Smooth muscle cell (in vitro differentiated cells): Measurements from ENCODE around the gene SOX6. TPM values are rescaled to one million over a fixed set of nuclear protein-coding genes. Genes with fewer than 3 reads are reported as not detected.
"Not testable (repeated sequence)": the region's sequence is repeated elsewhere in the genome, so short reads cannot be mapped to it uniquely, and the experiment has no call there.

Experiments used
- DNase-seq: peaks from one replicate; lab custom pipeline; 2025; ENCODE audit not compliant: unreplicated experiment; lab: John Stamatoyannopoulos, UW
- H2AFZ ChIP-seq: fragments of 200-600 bp; sonication (generic); 2 replicates; pipeline ENCODE4 v1.6.0; 2016; ENCODE audit warnings: antibody characterized with exemption, low read depth, mild to moderate bottlenecking
- H3F3A ChIP-seq: fragments of 200-600 bp; sonication (generic); 2 replicates; pipeline ENCODE4 v1.6.0; 2017; ENCODE audit warnings: antibody characterized with exemption, low read depth
- H3K27ac ChIP-seq: fragments of 200-600 bp; sonication (generic); 2 replicates; pipeline ENCODE4 v1.5.1; 2016; ENCODE audit warnings: low read depth, mild to moderate bottlenecking
- H3K27me3 ChIP-seq: fragments of 200-600 bp; sonication (generic); 2 replicates; pipeline ENCODE4 v1.6.1; 2016; ENCODE audit warnings: low read depth, mild to moderate bottlenecking
- H3K36me3 ChIP-seq: fragments of 200-600 bp; sonication (generic); 2 replicates; pipeline ENCODE4 v1.5.1; 2016; ENCODE audit warnings: low read depth
- H3K4me1 ChIP-seq: fragments of 200-600 bp; sonication (generic); 2 replicates; pipeline ENCODE4 v1.5.1; 2016; ENCODE audit warnings: low read depth
- H3K4me2 ChIP-seq: fragments of 200-600 bp; sonication (generic); 2 replicates; pipeline ENCODE4 v1.6.0; 2016; ENCODE audit warnings: mild to moderate bottlenecking
- H3K4me3 ChIP-seq: fragments of 200-600 bp; sonication (generic); 2 replicates; pipeline ENCODE4 v1.5.1; 2016; ENCODE audit warnings: mild to moderate bottlenecking
- H3K79me2 ChIP-seq: fragments of 200-600 bp; sonication (generic); 2 replicates; pipeline ENCODE4 v1.6.0; 2016; ENCODE audit warnings: low read depth, mild to moderate bottlenecking
- H3K9ac ChIP-seq: fragments of 200-600 bp; sonication (generic); 2 replicates; pipeline ENCODE4 v1.6.0; 2016; ENCODE audit warnings: low read depth
- H3K9me3 ChIP-seq: fragments of 200-600 bp; sonication (generic); replicated peaks from 2 replicates; pipeline ENCODE4 v1.5.1; 2016; ENCODE audit warnings: low read depth
- H4K20me1 ChIP-seq: fragments of 200-600 bp; sonication (generic); 2 replicates; pipeline ENCODE4 v1.6.0; 2016; ENCODE audit warnings: low read depth
- CTCF ChIP-seq: fragments of 200-600 bp; sonication (generic); IDR thresholded peaks from 2 replicates; pipeline ENCODE4 v1.5.1; 2017; ENCODE audit warnings: borderline replicate concordance, mild to moderate bottlenecking, antibody characterized with exemption; ENCODE audit not compliant: insufficient read depth, poor library complexity, severe bottlenecking
- WGBS: methylation state at CpG from one replicate; pipeline ENCODE4 v1.1.7; 2016; ENCODE audit warnings: low lambda C conversion rate; 5-methylcytosine and 5-hydroxymethylcytosine counted together
- polyA plus RNA-seq: library from polyadenylated mRNA; unstranded; fragments of >200 nt; fragmentation: Nextera tagmentation; extraction: Ambion mirVana; gene quantifications from 2 replicates; pipeline ENCODE4 v1.2.1, GENCODE V29; 2016
- total RNA-seq: library from RNA; depleted of rRNA; stranded (reverse); fragments of >200 nt; gene quantifications from 2 replicates; pipeline ENCODE4 v1.2.3, GENCODE V29; 2014

SOX6 gene
- total and polyA plus RNA-seq, 2 experiments from 2014 or later, result 11.2 to 27.6 TPM

- Histone ChIP-seq H3K36me3 (no peaks in the 10 kb centered on the region), H4K20me1 (no peaks in the 10 kb centered on the region), H3K27me3 (no peaks in the 10 kb centered on the region), H3K9ac (no peak overlapping the region), H3K9me3 (no peaks in the 10 kb centered on the region), H3K4me1 (no peaks in the 10 kb centered on the region), H3K4me2 (no peak overlapping the region), H2AFZ (no peak overlapping the region), H3K27ac (no peak overlapping the region), H3K79me2 (peaks cover 7% of the 10 kb centered on the region), H3K4me3 (no peak overlapping the region), H3F3A (no peaks in the 10 kb centered on the region)
- WGBS, result 89% methylated on average over 2 of the region's 2 CpGs
- TF ChIP-seq CTCF, result no peak
- DNase-seq, result no peak
Measured at GRCh38 chr11:16378906-16379305, 22.6 kb upstream of the SOX6 start.

GRCh38 chr11:16377746-16378145, 21.4 kb upstream of the SOX6 start:
- no peaks in the 10 kb centered on the region for H3K36me3 ChIP-seq
- no peaks in the 10 kb centered on the region for H3K4me1 ChIP-seq
- peaks cover 7% of the 10 kb centered on the region for H3K79me2 ChIP-seq
- H3F3A ChIP-seq, result no peaks in the 10 kb centered on the region
- no peak overlapping the region for H3K9ac ChIP-seq
- no peak for TF ChIP-seq CTCF
- H2AFZ ChIP-seq, result no peak overlapping the region
- H3K4me3 ChIP-seq, result no peak overlapping the region
- H3K9me3 ChIP-seq, result no peaks in the 10 kb centered on the region
- no peak for DNase-seq
- no peak overlapping the region for H3K27ac ChIP-seq
- no peaks in the 10 kb centered on the region for H4K20me1 ChIP-seq
- H3K4me2 ChIP-seq, result no peak overlapping the region
- 86% methylated on average over 5 of the region's 5 CpGs for WGBS
- H3K27me3 ChIP-seq, result no peaks in the 10 kb centered on the region

- H3K9ac ChIP-seq, H3K79me2 ChIP-seq, H3K27ac ChIP-seq, H3K27me3 ChIP-seq, H3K4me1 ChIP-seq, H3K9me3 ChIP-seq, H2AFZ ChIP-seq, H3K36me3 ChIP-seq, H4K20me1 ChIP-seq, DNase-seq, H3F3A ChIP-seq, H3K4me2 ChIP-seq, H3K4me3 ChIP-seq: not testable (repeated sequence)
- WGBS, result 97% methylated on average over 3 of the region's 3 CpGs
Measured at GRCh38 chr11:16375664-16376063, 19.3 kb upstream of the SOX6 start.

GRCh38 chr11:16373768-16374167, 17.4 kb upstream of the SOX6 start:
- TF ChIP-seq CTCF, result no peak
- no peak overlapping the region for H2AFZ ChIP-seq
- no peak for DNase-seq
- no peak overlapping the region for H3K27ac ChIP-seq
- H3K9ac ChIP-seq, result no peak overlapping the region
- H4K20me1 ChIP-seq, result no peaks in the 10 kb centered on the region
- no peak overlapping the region for H3K4me3 ChIP-seq
- H3K4me2 ChIP-seq, result no peak overlapping the region
- H3K9me3 ChIP-seq, result no peaks in the 10 kb centered on the region
- no peaks in the 10 kb centered on the region for H3K27me3 ChIP-seq
- H3F3A ChIP-seq, result no peaks in the 10 kb centered on the region
- H3K36me3 ChIP-seq, result no peaks in the 10 kb centered on the region
- peaks cover 7% of the 10 kb centered on the region for H3K79me2 ChIP-seq
- no peaks in the 10 kb centered on the region for H3K4me1 ChIP-seq
